ENCODE results near the gene DLD. TPM values are rescaled to one million over a fixed set of nuclear protein-coding genes. Genes with fewer than 3 reads are reported as not detected.
"Not testable (repeated sequence)": the region's sequence is repeated elsewhere in the genome, so short reads cannot be mapped to it uniquely, and the experiment has no call there.

Gene DLD, protein sequence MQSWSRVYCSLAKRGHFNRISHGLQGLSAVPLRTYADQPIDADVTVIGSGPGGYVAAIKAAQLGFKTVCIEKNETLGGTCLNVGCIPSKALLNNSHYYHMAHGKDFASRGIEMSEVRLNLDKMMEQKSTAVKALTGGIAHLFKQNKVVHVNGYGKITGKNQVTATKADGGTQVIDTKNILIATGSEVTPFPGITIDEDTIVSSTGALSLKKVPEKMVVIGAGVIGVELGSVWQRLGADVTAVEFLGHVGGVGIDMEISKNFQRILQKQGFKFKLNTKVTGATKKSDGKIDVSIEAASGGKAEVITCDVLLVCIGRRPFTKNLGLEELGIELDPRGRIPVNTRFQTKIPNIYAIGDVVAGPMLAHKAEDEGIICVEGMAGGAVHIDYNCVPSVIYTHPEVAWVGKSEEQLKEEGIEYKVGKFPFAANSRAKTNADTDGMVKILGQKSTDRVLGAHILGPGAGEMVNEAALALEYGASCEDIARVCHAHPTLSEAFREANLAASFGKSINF
- 62.2 TPM for polyA plus RNA-seq (2013, experiment 1 of 2; ENCODE audit: insufficient read length)
- 54.1 TPM for polyA plus RNA-seq (2013, experiment 2 of 2; ENCODE audit: insufficient read length)

DNA sequence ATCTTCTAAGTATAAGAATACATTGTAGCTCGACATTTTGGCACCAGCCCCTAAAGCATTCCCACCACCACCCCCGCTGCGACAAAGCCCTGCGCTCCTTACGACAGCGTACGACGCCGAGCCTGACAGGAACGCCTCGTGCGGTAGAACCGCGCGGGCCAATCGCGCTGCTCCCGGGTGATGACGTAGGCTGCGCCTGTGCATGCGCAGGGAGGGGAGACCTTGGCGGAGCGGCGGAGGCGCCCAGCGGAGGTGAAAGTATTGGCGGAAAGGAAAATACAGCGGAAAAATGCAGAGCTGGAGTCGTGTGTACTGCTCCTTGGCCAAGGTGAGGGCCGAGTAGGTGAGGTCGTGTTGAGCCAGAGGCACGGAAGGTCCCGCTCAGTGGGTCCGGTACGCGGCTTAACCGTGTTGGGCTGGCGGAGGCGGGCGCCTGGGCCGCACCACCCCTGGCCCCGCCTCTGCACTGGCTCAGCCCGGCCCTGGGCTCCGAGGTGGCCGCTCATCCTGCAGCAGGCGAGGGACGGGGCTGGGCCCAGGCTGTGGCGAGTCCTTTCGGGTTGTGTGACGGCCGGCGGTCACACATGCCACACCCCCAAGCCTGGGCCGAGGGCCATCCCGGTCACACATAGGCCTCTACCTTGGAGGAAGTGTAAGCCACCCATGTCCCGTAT is at the start of gene DLD:
TSS of gene DLD (plus strand) at position 222 of the 674 bp plus-strand sequence. CDS start at position 290, 68 bp downstream.
- DNase-seq = peak; percentile 92

- no peak for DNase-seq
These were observed 48.8 kb upstream of the DLD start for GRCh38 chr7:107842213-107842612.

- no peak for DNase-seq
These were observed 47.8 kb upstream of the DLD start for GRCh38 chr7:107843184-107843583.

- DNase-seq = no peak
These were observed 44.7 kb upstream of the DLD start for GRCh38 chr7:107846324-107846723.

- DNase-seq = no peak
These were observed 43.7 kb upstream of the DLD start for GRCh38 chr7:107847168-107847835.

DNA sequence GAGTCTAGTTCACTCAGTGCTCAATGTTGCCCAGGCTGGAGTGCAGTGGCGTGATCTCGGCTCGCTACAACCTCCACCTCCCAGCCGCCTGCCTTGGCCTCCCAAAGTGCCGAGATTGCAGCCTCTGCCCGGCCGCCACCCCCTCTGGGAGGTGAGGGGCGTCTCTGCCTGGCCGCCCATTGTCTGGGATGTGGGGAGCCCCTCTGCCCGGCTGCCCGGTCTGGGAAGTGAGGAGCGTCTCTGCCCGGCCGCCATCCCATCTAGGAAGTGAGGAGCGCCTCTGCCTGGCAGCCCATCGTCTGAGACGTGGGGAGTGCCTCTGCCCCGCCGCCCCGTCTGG is 43.2 kb upstream of the DLD start:
- DNase-seq = not testable (repeated sequence)

GRCh38 chr7:107848211-107848610 is 42.8 kb upstream of the DLD start:
- DNase-seq = not testable (repeated sequence)

GRCh38 chr7:107850216-107850615 is 40.8 kb upstream of the DLD start:
- no peak for DNase-seq

DNA sequence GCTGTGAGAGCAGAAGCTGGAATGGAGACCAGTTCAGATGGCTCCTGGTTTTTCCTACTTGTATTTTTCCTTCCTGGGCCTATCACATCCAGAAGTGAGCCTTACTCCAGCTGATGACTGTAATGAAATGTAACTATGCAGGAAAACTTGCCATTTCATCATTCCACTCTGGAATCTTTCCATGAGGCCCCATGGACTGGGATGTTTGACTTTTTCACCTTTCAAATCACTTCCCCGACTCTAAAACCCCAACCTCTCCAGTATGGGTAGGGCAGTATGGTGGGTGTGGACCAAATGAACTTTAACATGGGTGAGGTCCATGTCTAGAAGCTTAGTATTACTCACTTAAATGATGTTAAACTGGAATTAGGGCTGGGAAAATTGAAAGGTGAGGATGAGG is 40.3 kb upstream of the DLD start:
- no peak for DNase-seq

DNA sequence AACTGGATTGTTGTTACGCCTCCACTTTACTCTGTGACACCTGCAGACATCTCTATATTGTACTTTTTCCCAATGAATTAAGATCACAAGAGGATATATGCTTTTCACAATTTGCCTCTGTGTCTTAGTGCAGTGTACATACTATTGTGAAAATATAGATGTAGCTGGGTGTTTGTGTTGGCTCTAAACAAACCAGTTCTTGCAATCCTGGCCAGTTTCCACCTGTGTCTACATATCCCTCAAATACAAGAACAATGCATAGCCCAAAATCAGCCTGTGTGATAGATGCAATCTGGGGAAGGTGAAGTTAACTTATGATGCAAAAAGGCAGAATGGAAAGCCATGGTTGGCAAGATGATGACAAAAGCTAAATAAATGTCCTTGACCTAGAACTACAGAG is 36.5 kb upstream of the DLD start:
- DNase-seq = no peak

GRCh38 chr7:107854989-107855388 is 36.0 kb upstream of the DLD start:
- peak; percentile 49 for DNase-seq

- DNase-seq = no peak
These were observed 34.0 kb upstream of the DLD start for GRCh38 chr7:107856806-107857540.

GRCh38 chr7:107857541-107857912 is 33.5 kb upstream of the DLD start:
- DNase-seq = peak; percentile 21

GRCh38 chr7:107858280-107858679 is 32.7 kb upstream of the DLD start:
- DNase-seq = no peak

DNA sequence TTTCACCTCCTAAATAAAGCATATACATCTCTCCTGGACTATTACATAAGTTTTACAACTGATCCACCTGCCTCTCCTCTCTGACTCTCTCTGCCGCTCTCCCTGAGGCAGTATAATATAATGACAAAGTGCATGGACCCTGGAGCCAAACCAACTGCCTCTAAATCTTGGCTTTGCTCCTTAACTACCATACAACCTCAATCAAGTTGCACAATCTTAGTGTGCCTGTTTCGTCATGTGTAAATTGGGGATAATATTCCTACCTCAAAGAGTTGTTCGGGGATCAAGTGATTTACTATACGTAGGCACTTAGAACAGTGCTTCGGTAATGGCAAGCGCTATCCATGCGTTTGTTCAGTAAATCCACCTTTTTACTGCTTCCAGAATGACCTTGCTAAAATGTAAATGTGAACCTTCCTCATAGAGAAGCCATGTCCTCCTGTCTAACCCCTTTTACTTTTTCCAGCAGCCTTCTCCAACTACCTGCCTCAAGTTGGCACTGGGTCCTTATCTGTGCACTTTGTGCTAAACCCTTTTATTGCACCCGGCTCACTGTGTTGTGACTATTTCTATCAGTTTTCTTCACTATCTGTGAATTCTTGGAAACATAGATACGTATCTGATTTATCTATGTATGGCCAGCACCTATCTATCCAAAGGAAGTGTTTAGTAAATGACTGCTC is 30.6 kb upstream of the DLD start:
- no peak for DNase-seq

DNA sequence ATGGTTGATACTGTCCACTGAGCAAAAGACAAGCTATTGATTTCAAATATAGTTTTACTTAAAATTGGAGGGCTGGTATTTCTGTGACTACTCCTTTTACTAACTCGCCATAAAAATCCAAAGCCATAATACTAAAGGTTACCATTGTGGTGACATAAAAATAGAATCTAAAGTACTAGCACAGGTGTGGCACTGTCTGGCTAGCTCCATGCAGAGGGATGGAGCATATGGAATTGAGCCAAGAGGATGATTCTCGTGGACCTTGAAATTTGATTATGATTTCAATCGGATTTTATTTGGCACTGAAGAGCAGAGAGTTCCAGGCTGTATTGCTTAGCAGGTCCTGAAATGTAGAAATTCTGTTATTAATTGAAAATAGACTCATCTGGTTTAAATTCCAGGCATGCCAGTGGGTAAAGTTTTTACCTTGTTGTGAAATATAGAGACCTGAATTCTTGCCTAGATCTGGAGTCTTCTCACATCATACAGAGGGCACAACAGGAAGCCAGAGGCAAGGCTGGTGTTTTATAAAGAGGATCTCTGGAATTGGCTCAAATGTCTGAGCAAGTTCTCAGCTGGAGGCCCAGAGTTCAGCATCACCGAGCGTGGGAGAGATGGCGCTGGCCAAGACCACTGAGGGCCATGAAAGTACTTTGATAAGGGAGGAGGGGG is 29.9 kb upstream of the DLD start:
- DNase-seq = no peak

GRCh38 chr7:107865956-107866775 is 24.8 kb upstream of the DLD start:
- DNase-seq = no peak

- DNase-seq = no peak
These were observed 23.0 kb upstream of the DLD start for GRCh38 chr7:107867858-107868466.

DNA sequence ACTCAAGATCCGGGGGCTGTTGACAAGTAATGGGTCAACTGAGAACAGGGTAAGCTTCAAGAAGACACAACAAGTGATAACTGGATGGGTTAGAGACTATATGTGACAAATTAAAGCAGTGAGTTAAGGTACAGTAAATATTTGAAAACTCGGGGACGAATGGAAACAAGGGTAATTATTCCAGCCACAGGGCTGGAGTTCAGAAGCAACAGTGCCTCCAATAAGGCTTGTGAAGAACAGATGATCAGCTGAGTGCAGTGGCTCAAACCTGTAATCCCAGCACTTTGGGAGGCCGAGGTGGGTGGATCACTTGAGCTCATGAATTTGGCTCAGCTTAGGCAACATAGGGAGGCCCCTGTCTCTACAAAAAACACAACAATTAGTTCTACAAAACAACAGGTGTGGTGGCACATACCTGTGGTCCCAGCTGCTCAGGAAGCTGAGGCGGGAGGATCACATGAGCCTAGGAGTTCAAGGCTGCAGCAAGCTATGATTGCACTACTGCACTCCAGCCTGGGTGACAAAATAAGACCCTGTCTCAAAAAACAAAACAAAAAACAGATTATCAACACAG is 20.5 kb upstream of the DLD start:
- no peak for DNase-seq

GRCh38 chr7:107874111-107874510 is 16.9 kb upstream of the DLD start:
- DNase-seq = no peak

Measured in fibroblast of skin of back (primary cell).